Measurements from ENCODE around the gene GAB2. TPM values are rescaled to one million over a fixed set of nuclear protein-coding genes. Genes with fewer than 3 reads are reported as not detected.
"Not testable (repeated sequence)": the region's sequence is repeated elsewhere in the genome, so short reads cannot be mapped to it uniquely, and the experiment has no call there.

Gene GAB2
- total RNA-seq, 1 experiment from 2014 or later, result 4.2 TPM

DNA sequence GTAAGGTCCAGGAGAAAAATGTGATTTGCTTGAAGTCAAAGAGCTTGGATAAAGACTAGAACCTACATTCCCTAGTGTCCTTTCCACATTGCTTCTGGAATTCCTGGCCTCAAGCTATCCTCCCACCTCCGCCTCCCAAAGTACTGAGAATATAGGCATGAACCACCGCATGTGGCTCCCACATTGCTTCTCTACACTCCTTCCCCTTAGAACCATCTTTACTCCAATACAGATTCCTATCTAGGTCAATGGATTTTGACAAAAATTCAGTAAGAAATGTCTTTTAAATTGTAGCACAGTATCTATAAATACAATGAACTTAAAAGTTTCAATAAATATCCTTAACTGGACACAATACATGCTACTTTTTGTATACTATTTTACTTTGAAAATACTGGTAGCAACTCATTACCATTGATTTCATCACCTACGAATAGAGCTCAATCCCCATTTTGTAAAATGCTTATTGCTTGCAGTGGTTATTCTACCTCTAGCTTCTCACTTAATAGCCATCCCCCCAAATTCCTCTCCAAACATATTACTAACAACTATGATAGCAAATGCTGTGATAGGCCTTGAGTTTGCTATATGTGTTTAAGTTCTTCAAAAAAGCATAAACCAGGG is 53.4 kb downstream of the GAB2 start:
- Mint-ChIP-seq H3K4me3 (ENCODE audit: unreplicated experiment) (no peak overlapping the region), H3K36me3 (ENCODE audit: insufficient read depth, unreplicated experiment) (no peaks in the 10 kb centered on the region), H3K9me3 (ENCODE audit: unreplicated experiment) (no peaks in the 10 kb centered on the region), H3K4me1 (ENCODE audit: insufficient read depth, unreplicated experiment) (peaks cover 6% of the 10 kb centered on the region), H3K27ac (ENCODE audit: low read depth, unreplicated experiment) (no peak overlapping the region), H3K27me3 (ENCODE audit: insufficient read depth, unreplicated experiment) (no peaks in the 10 kb centered on the region)
- ChIA-PET POLR2A (no interaction called here), CTCF (interaction anchor here (0.6 to 0.8 kb wide), 2 partner anchors 24 to 29 kb away, joined by 4 to 5 read pairs; no protein-coding TSS in a partner anchor)
- BruUV-seq (replicated peaks), result no TSS peak
- DNase-seq (ENCODE audit: unreplicated experiment), result no peak
- intact Hi-C loops (cut with micrococcal nuclease), result no loop called here
- TF ChIP-seq, protein P1, sequence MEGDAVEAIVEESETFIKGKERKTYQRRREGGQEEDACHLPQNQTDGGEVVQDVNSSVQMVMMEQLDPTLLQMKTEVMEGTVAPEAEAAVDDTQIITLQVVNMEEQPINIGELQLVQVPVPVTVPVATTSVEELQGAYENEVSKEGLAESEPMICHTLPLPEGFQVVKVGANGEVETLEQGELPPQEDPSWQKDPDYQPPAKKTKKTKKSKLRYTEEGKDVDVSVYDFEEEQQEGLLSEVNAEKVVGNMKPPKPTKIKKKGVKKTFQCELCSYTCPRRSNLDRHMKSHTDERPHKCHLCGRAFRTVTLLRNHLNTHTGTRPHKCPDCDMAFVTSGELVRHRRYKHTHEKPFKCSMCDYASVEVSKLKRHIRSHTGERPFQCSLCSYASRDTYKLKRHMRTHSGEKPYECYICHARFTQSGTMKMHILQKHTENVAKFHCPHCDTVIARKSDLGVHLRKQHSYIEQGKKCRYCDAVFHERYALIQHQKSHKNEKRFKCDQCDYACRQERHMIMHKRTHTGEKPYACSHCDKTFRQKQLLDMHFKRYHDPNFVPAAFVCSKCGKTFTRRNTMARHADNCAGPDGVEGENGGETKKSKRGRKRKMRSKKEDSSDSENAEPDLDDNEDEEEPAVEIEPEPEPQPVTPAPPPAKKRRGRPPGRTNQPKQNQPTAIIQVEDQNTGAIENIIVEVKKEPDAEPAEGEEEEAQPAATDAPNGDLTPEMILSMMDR (IDR thresholded peaks at IDR 0.05; ENCODE audit: unreplicated experiment), result no peak

DNA sequence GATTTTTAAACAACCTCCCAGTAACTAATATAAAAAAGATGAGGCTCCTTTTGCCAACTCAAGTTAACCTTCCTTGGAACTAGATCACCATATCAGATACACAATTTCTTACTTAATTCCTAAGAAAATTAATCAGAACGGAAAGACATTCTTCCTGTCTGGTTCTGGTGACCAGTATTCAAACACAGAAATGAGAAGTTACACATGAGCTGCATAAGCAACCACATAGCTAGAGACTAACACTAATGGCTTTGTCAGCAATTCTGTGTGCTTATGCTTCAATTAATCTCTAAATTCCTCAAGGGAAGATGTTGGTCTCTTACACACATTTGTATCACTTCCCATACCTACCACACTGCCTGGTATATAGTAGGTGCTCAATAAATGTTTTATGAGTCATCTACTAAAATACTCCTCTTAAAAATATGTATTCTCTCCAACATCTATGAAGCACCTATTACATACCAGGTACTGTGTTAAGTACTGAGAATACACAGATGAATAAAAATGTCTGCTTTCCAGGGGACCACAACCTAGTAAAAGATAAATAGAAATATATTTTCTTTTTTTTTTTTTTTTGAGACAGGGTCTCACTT is 54.5 kb downstream of the GAB2 start:
- intact Hi-C loops (cut with micrococcal nuclease), result no loop called here
- ChIA-PET CTCF (interaction anchor here (1.1 kb wide), 1 partner anchor 22 kb away, joined by 3 read pairs; no protein-coding TSS in a partner anchor), POLR2A (no interaction called here)
- Mint-ChIP-seq H3K9me3 (ENCODE audit: unreplicated experiment) (no peaks in the 10 kb centered on the region), H3K27ac (ENCODE audit: low read depth, unreplicated experiment) (no peak overlapping the region), H3K36me3 (ENCODE audit: insufficient read depth, unreplicated experiment) (no peaks in the 10 kb centered on the region), H3K27me3 (ENCODE audit: insufficient read depth, unreplicated experiment) (no peaks in the 10 kb centered on the region), H3K4me3 (ENCODE audit: unreplicated experiment) (no peak overlapping the region), H3K4me1 (ENCODE audit: insufficient read depth, unreplicated experiment) (peaks cover 6% of the 10 kb centered on the region)
- TF ChIP-seq, protein P1 (IDR thresholded peaks at IDR 0.05; ENCODE audit: unreplicated experiment), result no peak
- no TSS peak for BruUV-seq (replicated peaks)
- DNase-seq (ENCODE audit: unreplicated experiment), result no peak

DNA sequence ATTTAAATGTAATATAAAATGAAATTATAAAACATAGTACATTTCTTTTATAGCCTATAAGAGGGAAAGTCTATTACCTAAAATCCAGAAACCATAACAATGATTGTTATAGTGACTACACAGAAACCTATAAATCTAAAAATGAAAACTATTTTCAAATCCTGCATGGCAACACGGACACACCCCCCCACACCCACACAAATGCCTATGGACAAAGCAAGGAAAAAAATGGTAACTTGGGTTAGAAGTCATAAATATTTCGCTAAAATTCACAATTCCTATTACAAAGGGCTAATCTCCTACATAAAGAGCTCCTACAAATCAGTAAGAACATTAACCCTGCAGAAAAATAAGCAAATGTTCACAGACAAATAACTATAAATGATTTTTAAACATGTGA is 56.4 kb downstream of the GAB2 start:
- no peak overlapping the region for H3K4me3 Mint-ChIP-seq (ENCODE audit: unreplicated experiment)
- CTCF ChIA-PET, result interaction anchor here (0.7 kb wide), 1 partner anchor 9 kb away, joined by 3 read pairs; no protein-coding TSS in a partner anchor
- no peak overlapping the region for H3K27ac Mint-ChIP-seq (ENCODE audit: low read depth, unreplicated experiment)
- H3K36me3 Mint-ChIP-seq (ENCODE audit: insufficient read depth, unreplicated experiment), result no peaks in the 10 kb centered on the region
- TF ChIP-seq, protein P1 (IDR thresholded peaks at IDR 0.05; ENCODE audit: unreplicated experiment), result no peak
- no peak for DNase-seq (ENCODE audit: unreplicated experiment)
- intact Hi-C loops (cut with micrococcal nuclease), result no loop called here
- H3K9me3 Mint-ChIP-seq (ENCODE audit: unreplicated experiment), result no peaks in the 10 kb centered on the region
- POLR2A ChIA-PET, result interaction anchor here (0.6 kb wide), 1 partner anchor 272 kb away, joined by 7 read pairs; no protein-coding TSS in a partner anchor
- H3K27me3 Mint-ChIP-seq (ENCODE audit: insufficient read depth, unreplicated experiment), result no peaks in the 10 kb centered on the region
- BruUV-seq (replicated peaks), result no TSS peak
- H3K4me1 Mint-ChIP-seq (ENCODE audit: insufficient read depth, unreplicated experiment), result peaks cover 6% of the 10 kb centered on the region

DNA sequence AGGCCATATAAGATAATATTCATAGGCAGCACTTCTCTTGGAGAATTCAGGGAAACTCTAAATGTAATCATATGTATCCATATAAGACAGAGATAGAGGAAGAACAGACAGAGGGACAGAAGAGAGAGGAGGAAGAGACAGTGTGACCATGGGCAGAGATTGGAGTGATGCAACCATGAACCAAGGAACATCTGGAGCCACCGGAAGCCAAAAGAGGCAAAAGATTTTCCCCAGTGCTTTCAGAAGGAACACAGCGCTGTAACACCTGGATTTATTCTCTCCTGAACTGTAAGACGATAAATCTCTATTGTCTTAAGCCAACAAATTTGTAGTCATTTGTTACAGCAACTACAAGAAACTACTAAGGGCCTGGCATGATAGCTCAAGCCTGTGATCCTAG is 57.7 kb downstream of the GAB2 start:
- no peaks in the 10 kb centered on the region for H3K27me3 Mint-ChIP-seq (ENCODE audit: insufficient read depth, unreplicated experiment)
- DNase-seq (ENCODE audit: unreplicated experiment), result no peak
- H3K4me3 Mint-ChIP-seq (ENCODE audit: unreplicated experiment), result no peak overlapping the region
- no peaks in the 10 kb centered on the region for H3K4me1 Mint-ChIP-seq (ENCODE audit: insufficient read depth, unreplicated experiment)
- POLR2A ChIA-PET, result no interaction called here
- intact Hi-C loops (cut with micrococcal nuclease), result no loop called here
- no peaks in the 10 kb centered on the region for H3K36me3 Mint-ChIP-seq (ENCODE audit: insufficient read depth, unreplicated experiment)
- TF ChIP-seq, protein P1 (IDR thresholded peaks at IDR 0.05; ENCODE audit: unreplicated experiment), result no peak
- CTCF ChIA-PET, result no interaction called here
- no TSS peak for BruUV-seq (replicated peaks)
- H3K9me3 Mint-ChIP-seq (ENCODE audit: unreplicated experiment), result no peaks in the 10 kb centered on the region
- H3K27ac Mint-ChIP-seq (ENCODE audit: low read depth, unreplicated experiment), result no peak overlapping the region

DNA sequence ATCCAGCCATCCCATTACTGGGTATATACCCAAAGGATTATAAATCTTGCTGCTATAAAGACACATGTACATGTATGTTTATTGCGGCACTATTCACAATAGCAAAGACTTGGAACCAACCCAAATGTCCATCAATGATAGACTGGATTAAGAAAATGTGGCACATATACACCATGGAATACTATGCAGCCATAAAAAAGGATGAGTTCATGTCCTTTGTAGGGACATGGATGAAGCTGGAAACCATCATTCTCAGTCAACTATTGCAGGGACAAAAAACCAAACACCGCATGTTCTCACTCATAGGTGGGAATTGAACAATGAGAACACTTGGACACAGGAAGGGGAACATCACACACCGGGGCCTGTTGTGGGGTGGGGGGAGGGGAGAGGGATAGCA is 59.7 kb downstream of the GAB2 start:
- H3K27ac Mint-ChIP-seq (ENCODE audit: low read depth, unreplicated experiment); H3K4me1 Mint-ChIP-seq (ENCODE audit: insufficient read depth, unreplicated experiment); intact Hi-C loops (cut with micrococcal nuclease); H3K9me3 Mint-ChIP-seq (ENCODE audit: unreplicated experiment); POLR2A ChIA-PET; H3K4me3 Mint-ChIP-seq (ENCODE audit: unreplicated experiment); H3K36me3 Mint-ChIP-seq (ENCODE audit: insufficient read depth, unreplicated experiment); CTCF ChIA-PET; H3K27me3 Mint-ChIP-seq (ENCODE audit: insufficient read depth, unreplicated experiment); BruUV-seq (replicated peaks); DNase-seq (ENCODE audit: unreplicated experiment): not testable (repeated sequence)

DNA sequence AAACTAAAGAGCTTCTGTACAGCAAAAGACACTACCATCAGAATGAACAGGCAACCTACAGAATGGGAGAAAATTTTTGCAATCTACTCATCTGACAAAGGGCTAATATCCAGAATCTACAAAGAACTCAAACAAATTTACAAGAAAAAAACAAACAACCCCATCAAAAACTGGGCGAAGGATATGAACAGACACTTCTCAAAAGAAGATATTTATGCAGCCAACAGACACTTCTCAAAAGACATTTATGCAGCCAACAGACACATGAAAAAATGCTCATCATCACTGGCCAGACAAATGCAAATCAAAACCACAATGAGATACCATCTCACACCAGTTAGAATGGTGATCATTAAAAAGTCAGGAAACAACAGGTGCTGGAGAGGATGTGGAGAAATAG is 60.2 kb downstream of the GAB2 start:
- POLR2A ChIA-PET; intact Hi-C loops (cut with micrococcal nuclease); H3K4me3 Mint-ChIP-seq (ENCODE audit: unreplicated experiment); H3K9me3 Mint-ChIP-seq (ENCODE audit: unreplicated experiment); H3K27me3 Mint-ChIP-seq (ENCODE audit: insufficient read depth, unreplicated experiment); BruUV-seq (replicated peaks); CTCF ChIA-PET; H3K36me3 Mint-ChIP-seq (ENCODE audit: insufficient read depth, unreplicated experiment); DNase-seq (ENCODE audit: unreplicated experiment); H3K27ac Mint-ChIP-seq (ENCODE audit: low read depth, unreplicated experiment); H3K4me1 Mint-ChIP-seq (ENCODE audit: insufficient read depth, unreplicated experiment): not testable (repeated sequence)
